ENCODE results near the gene KCNAB2.

DNA sequence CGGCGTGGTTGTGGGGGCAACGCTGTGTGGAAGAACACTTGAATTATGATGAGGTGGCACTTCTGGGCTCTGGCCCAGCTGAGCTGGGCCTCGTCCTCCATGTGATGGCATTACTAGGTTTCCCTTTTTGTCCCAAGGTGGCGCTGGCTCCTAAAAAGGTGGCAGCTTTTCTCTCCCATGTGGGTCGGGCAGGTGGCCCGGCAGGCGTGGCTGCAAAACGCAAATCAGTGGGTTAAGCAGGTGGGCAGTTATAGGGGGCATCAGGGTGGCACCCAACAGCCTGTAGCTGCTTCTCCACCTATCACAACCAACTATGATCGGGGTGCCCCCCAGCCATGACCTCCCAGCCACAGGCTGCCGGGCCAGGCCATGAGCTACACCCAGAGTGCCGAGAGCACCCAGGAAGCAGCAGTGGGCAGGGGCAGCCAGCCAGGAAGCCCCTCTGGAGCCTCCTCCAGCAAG lies 59.6 kb downstream of the KCNAB2 start:
- TF ChIP-seq CTCF (IDR thresholded peaks at IDR 0.05) (peak; percentile 79), ZFX (IDR thresholded peaks at IDR 0.05; ENCODE audit: borderline replicate concordance) (no peak)
